LoVo (cell line): ENCODE measurements around the gene EIF5B.
"Not testable (repeated sequence)": the region's sequence is repeated elsewhere in the genome, so short reads cannot be mapped to it uniquely, and the experiment has no call there.

Source experiments
- DNase-seq: peaks from one replicate; pipeline ENCODE4 v3.0.0-alpha.2; 2016; ENCODE audit warnings: low spot score

Gene EIF5B

GRCh38 chr2:99337113-99338028, at the start of gene EIF5B:
Gene EIF5B (plus strand): TSS chr2:99337389. CDS start chr2:99337555, 166 bp downstream.
- DNase-seq, result peak; percentile 93

DNA sequence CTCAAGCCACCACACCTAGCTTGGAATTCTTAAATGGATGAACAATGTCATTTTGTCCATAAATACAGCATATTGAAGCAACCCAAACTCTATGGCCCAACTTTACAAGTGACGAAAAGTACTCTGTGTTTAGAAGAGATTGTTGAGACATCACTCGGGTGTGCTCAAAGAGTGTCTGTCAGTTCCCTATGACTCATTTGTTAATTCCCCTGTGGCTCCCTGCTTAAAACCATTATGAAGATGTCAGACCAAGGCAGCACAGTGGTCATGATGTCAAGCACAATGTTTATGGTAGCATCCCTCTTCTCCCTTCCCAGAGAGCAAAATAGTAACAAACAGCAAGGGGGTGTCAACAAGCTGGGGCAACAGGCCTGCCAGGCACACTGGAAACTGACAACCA, 39.2 kb upstream of the EIF5B start:
- DNase-seq, result no peak

- no peak for DNase-seq
Measured at GRCh38 chr2:99299580-99299979, 37.6 kb upstream of the EIF5B start.

GRCh38 chr2:99301097-99301496, 36.1 kb upstream of the EIF5B start, which contains the start of gene LYG1:
Gene LYG1 (minus strand): TSS chr2:99301197. CDS start chr2:99295670, 5,527 bp downstream.
- not testable (repeated sequence) for DNase-seq

GRCh38 chr2:99317161-99317872, 19.9 kb upstream of the EIF5B start:
- DNase-seq, result no peak

DNA sequence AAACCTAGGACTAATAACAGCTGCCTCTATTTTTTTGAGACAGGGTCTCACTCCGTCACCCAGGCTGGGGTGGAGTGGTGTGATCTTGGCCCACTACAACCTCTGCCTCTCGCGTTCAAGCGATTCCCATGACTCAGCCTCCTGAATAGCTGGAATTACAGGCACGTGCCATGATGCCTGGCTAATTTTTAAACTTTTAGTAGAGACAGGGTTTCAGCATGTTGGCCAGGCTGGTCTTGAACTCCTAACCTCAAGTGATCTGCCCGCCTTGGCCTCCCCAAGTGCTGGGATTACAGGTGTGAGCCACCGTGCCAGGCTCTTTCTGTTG, 19.4 kb upstream of the EIF5B start:
- DNase-seq, result not testable (repeated sequence)

DNA sequence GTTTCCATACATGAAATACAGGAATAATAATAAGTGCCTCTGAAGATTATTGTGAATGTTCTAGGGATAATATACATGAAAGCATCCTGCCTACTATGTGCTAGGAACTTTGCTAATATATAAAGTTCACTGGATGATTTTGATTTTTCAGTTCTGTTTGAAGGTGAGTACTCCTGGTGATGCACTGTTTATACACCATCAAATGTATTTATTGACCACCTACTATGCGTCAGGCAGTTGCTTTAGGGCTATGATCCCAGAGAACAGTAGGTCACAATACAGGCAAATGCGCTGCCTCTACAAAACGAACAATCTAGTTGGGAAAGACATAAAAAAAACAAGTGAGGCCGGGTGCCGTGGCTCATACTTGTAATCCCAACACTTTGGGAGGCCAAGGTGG, 11.8 kb upstream of the EIF5B start:
- DNase-seq, result no peak

DNA sequence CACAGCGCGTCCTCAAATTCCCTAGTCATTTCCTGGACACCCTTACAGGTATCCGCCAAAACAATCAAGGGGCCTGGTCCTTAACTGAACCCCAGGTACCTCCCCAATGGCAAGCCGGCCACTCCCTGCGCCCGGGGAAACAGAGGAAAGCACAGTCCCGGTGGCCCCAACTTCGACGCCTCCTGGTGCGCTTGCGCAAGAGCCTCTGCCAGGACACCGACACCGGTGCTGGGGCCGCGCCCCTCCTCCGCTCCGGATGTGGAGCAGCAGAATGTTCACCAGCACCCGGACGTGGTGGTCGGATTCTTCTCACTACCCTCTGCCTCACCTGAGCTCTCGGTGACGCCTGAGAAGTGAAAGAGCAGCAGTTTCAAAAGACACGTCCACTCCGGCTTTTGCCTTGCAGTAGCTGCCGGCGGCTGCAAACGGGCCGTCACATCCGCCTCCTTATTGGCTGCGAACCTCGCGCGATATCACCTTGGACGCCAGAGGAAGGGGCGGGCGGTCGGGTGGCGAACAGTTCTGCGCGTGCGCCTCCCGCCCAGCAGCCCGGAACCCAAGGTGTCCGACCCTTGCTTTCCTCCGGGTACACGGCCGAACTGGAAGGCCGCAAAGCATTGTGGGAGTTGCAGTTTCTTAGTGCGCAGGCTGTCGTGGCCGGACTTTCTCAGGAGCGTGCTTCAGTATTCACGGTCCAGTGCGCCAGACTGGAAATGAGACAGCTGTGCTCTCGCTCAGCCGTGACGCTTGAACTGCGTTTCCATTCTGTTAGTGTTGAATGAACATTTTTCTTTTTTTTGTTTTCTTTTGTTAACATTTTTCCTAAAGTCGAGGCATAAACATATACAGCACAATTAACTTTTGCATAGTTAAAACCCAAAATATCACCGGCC, 1.0 kb upstream of the EIF5B start, which contains the start of gene TXNDC9:
TSS of gene TXNDC9 (minus strand) at position 423 of the 893 bp plus-strand sequence. CDS start 3,123 bp downstream, outside the sequence.
- DNase-seq, result peak; percentile 99

- DNase-seq, result no peak
Measured at GRCh38 chr2:99336804-99337112, 431 bp upstream of the EIF5B start.

GRCh38 chr2:99338029-99338585, 918 bp downstream of the EIF5B start:
- no peak for DNase-seq

DNA sequence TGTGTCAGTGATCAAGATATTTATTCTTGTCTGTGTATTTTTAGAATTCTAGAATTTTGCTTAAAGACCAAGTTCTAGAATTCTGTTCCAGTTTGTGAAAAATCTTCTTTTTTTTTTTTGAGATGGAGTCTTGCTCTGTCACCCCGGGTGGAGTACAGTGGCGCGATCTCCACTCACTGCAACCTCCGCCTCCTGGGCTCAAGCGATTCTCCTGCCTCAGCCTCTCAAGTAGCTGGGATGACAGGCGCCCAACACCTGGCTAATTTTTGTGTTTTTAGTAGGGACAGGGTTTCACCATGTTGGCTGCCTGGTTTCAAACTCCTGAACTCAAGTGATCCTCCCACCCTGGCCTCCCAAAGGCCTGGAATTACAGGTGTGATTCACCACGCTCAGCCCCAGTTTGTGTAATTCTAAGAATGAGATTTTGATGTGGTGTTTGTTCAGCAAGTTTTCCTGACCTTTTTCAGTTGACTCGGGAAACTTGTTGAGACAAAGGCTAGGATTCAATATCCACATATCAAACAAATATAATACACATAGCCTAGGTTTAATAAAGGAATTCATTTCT, 3.6 kb downstream of the EIF5B start:
- DNase-seq, result no peak

DNA sequence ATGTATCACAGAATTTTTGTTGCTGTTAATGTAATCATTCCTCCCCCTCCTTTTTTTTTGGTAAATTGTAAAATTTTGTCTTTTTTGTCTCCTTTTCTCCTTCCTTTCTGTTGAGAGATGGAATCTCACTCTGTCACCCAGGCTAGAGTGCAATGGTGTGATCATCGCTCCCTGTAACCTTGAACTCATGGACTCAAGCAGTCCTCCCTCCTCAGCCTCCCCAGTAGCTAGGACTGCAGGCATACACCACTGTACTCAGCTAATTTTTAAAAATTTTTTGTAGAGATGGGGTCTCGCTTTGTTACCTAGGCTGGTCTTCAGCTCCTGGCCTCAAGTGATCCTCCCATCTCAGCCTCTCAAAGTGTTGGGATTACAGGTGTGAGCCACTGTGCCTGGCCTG, 5.3 kb downstream of the EIF5B start:
- DNase-seq, result no peak

GRCh38 chr2:99345446-99345845, 8.3 kb downstream of the EIF5B start:
- not testable (repeated sequence) for DNase-seq

DNA sequence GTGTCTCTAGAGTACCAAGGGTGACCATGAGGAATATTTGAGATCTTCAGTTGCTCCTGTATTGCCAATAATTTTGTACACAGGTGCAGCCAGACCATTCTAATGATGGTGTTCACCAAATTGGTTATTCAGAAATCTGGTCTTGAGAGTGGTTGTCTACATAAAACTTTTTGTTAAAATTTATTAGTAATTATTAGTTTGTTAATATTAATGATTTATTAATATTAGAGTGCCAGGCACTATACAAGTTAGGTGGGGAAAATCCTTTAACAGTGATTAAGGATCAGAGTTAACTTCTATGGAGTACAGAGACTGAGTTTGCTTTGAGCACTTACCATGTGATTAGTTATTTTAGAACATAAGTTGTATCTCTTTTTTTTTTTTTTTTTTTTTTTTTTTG, 9.0 kb downstream of the EIF5B start:
- no peak for DNase-seq

DNA sequence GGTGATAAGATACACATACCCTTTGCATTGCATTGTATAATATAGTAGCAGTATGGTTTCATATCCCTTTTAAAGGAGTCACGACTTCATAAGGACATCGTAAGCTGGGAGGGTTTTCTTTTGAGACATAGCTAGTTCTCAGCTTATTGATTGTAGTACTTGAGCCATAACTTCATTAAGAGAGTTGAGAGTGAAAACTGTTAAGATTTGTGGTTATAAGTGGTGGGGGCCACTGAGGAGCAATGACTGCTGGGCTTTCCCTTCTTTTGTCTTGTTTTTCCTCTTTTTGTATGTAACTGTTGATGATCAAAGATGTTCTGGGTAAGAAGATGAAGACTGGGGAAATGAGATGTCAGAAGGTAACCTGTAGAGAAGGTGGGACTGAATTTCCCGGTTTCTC, 11.0 kb downstream of the EIF5B start:
- no peak for DNase-seq

GRCh38 chr2:99350194-99350593, 13.0 kb downstream of the EIF5B start:
- DNase-seq, result no peak

DNA sequence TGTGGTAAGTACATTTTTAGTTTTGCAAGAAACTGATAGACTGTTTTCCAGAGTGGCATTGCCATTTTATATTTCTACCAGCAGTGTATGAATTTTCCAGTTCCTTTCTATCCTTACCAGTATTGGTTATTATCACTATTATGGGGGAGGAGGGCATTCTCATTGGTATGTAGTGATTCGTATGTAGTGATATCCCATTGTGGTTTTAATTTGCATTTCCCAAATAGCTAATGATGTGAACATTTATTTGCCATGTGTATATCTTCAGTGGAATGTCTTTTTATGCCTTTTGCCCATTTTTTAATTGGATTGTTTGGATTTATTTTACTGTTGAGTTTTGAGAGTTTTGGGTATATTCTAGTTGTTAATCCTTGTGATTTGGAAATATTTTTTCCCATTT, 16.9 kb downstream of the EIF5B start:
- no peak for DNase-seq

GRCh38 chr2:99354825-99355224, 17.6 kb downstream of the EIF5B start:
- DNase-seq, result not testable (repeated sequence)

DNA sequence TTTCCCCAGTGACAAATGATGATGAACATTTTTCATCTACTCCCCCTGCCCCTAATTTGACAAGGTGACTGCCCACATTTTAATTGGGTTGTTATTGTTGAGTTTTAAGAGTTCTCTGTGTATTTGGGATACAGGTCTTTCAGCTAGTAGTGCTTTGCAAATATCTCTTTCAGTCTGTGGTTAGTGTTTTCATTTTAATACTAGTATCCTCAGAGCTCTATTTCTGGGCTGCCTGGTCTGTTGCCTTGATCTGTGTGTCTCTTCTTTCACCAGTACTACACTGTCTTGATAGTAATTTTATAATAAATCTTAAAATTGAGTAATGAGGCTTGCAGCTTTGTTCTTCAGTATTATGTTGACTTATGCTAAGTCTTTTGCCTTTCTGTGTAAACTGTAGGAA, 19.7 kb downstream of the EIF5B start:
- DNase-seq, result no peak

- DNase-seq, result no peak
Measured at GRCh38 chr2:99365661-99366060, 28.5 kb downstream of the EIF5B start.

DNA sequence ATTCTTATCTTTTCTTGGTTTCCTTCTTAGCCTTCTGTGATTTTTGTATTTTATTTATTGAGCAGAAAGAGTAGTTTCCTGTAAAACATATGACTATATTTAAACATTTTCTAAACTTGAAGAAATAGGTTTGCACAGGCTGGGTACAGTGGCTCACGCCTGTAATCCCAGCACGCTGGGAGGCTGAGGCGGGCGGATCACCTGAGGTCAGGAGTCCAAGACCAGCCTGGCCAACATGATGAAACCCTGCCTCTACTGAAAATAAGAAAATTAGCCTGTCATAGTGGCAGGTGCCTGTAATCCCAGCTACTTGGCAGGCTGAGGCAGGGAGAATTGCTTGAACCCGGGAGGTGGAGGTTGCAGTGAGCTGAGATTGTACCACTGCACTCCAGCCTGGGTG, 31.7 kb downstream of the EIF5B start:
- DNase-seq, result not testable (repeated sequence)

- DNase-seq, result no peak
Measured at GRCh38 chr2:99373144-99373543, 36.0 kb downstream of the EIF5B start.
